Activated CD8-positive, alpha-beta memory T cell treated with anti-CD3 and anti-CD28 coated beads for 36 hours (primary cell): ENCODE results near the gene HCRT. TPM values are rescaled to one million over a fixed set of nuclear protein-coding genes. Genes with fewer than 3 reads are reported as not detected.
"Not testable (repeated sequence)": the region's sequence is repeated elsewhere in the genome, so short reads cannot be mapped to it uniquely, and the experiment has no call there.

Experiments used
- CTCF ChIA-PET: fragments of 350-600 bp; sonication (Branson Sonifier 250); formaldehyde crosslinking; loops from one replicate; lab custom pipeline; 2021; ENCODE audit warnings: antibody characterized with exemption; lab: Charles Lee
- POLR2A ChIA-PET: fragments of 350-600 bp; sonication (Branson Sonifier 250); formaldehyde crosslinking; loops from one replicate; lab custom pipeline; 2021; ENCODE audit warnings: antibody characterized with exemption; lab: Charles Lee
- total RNA-seq, 2 experiments: library from RNA; stranded (reverse); gene quantifications; one replicate each; pipeline ENCODE4 v1.2.3, GENCODE V29; 2021

HCRT gene, protein sequence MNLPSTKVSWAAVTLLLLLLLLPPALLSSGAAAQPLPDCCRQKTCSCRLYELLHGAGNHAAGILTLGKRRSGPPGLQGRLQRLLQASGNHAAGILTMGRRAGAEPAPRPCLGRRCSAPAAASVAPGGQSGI
- total RNA-seq, result not detected

DNA sequence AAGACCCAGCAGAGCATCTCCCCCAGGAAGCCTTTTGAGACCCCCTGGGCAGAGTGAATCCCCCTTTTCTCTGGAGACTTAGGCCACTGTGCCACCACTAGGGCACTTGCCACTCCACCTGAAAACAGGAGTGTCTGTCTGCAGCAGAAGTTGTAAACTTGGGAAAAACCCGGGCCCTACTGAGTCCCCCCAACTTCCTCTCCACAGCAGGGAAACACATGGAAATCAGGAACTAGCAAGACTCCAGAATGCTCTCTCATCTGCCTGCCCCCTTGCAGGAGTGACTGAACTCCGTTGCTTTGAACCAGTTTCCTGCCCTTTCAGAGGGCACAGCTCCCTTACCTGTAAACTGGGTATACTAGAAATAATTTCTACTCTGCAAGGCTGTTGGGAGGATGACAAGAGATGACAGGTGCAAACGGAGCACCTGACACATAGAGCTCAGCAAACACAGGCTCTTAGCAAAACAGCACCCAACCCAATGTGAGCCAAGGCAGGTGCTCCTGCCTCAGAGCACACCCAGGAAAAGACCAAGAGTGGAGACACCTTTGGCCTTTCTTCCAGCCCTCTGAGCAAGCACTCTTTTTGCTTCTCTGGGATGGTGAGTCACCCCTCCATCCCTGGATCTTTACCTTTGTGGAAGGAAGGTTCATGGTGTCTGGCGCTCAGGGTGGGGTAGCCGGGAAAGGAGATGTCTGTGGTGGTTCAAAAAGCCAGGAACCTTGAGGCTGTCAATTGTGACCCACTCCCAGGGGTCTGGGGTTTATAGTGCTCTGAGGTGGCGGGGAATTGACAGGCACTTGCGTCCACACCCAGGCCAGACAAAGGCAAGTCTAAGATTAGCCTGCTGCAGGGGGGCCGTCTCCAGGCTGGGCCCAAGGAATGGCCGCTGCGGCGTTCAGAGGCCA is at the start of gene HCRT:
Gene HCRT, minus strand, starts transcription at position 740 of the 908 bp plus-strand sequence. Its CDS starts 87 bp downstream, at position 653.
- POLR2A ChIA-PET, result interaction anchor here (0.6 to 1.1 kb wide), 3 partner anchors 9 to 91 kb away, joined by 3 to 6 read pairs (median 3); no protein-coding TSS in a partner anchor
- CTCF ChIA-PET, result interaction anchor here (0.5 to 1.8 kb wide), 9 partner anchors 9 to 221 kb away, joined by 3 to 7 read pairs (median 3); partner anchors contain the start of genes GHDC and NKIRAS2

DNA sequence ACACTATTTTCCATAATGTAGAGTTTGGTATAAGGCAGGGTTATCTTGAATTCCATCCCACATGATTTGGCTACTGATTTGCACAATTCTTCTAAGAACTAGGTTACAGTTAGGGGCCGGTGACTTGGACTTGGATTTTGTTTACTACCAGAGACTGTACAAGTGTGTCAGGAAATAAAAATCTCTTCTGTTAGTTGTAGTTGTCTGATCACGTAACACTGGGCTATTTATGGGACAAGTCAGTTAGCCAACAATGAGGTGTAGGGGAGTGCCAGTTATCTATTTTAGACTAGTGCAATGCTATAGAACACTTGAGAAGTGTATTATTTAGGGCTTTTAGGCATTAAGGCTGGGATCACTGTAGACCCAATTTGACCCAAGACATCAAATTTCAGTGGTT is 48.7 kb upstream of the HCRT start:
- ChIA-PET CTCF (no interaction called here), POLR2A (no interaction called here)

DNA sequence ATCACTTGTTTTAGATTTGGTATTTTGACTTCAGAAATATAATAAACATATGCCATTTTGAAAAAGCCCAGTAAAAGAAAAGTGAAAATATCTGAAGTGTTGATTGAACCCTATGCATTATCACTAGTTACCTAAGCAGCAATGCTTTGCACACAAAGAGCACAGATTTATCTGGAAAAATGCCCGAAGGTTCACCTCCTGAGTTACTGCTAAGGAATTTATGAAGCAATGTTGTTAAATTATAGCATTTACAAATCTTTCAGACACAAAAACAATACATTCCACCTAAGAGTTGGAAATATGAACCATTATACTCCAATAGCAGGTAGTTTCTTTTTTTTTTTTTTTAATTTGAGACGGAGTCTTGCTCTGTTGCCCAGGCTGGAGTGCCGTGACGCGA is 47.9 kb upstream of the HCRT start:
- POLR2A ChIA-PET, result no interaction called here
- CTCF ChIA-PET, result interaction anchor here (0.8 kb wide), 1 partner anchor 52 kb away, joined by 4 read pairs; the partner anchor contains the start of gene KCNH4

DNA sequence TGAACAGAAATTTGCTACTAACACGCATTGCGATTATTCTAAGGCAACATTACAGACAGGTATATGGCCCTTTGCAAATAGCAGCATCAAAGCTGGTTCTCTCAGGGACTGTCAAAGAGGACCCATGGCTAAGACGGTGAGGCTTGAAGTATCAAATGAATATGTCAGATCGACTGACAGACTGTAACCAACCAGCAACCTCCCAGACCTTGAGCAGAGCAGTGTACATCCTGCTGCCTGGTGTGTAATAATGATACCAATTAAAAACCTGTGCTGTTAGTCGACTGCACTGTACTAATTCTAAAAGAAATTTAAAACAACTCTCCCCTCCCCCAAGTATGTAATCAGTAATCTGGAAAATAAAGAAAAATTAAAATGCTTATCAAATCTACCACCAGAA is 45.0 kb upstream of the HCRT start:
- ChIA-PET CTCF (interaction anchor here (0.7 kb wide), 1 partner anchor 203 kb away, joined by 3 read pairs; no protein-coding TSS in a partner anchor), POLR2A (no interaction called here)

GRCh38 chr17:42227849-42228700 is 42.8 kb upstream of the HCRT start:
- POLR2A ChIA-PET, result interaction anchor here (0.5 kb wide), 1 partner anchor 10 kb away, joined by 5 read pairs; no protein-coding TSS in a partner anchor

DNA sequence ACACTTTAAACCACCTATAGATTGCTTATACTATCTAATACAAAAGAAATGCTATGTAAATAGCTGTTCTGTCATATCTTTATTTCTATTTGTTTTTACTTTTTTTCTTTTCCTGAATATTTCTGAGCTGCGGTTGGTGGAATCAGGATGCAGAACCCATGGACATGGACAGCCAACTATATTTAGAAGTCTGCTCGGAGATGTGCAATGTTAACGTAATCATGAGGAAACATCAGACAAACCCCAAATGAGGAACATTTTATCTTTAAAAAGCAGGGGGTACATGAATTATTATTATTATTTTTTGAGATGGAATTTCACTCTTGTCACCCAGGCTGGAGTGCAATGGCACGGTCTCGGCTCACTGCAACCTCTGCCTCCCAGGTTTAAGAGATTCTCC is 40.4 kb upstream of the HCRT start:
- ChIA-PET POLR2A (no interaction called here), CTCF (no interaction called here)

More at GRCh38 chr17:42227849-42228700, 42.8 kb upstream of the HCRT start:
- CTCF ChIA-PET, result interaction anchor here (1.1 kb wide), 1 partner anchor 11 kb away, joined by 4 read pairs; no protein-coding TSS in a partner anchor

DNA sequence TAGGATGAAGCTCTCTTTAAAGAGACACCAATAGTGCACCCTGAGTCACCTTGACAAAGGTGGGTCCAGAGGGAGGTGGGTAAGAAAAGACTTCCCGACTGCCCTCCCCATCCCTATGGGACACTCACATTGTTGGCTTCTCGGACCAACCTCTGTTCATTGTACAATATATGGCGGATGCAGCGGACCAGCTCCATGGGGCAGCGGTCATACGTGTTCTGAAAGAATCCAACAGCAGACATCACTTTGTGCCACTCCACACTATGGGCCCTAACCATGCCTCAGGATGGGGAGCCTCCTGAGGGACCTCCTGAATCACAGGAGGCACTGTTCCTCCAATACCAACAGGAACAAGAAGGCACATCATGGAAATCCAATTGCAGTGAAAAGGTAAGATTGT is 39.4 kb upstream of the HCRT start:
- POLR2A ChIA-PET, result no interaction called here
- CTCF ChIA-PET, result interaction anchor here (1.3 kb wide), 1 partner anchor 22 kb away, joined by 3 read pairs; no protein-coding TSS in a partner anchor

GRCh38 chr17:42221886-42222745 is 36.9 kb upstream of the HCRT start:
- POLR2A ChIA-PET, result interaction anchor here (0.6 to 1.5 kb wide), 3 partner anchors 26 to 154 kb away, joined by 4 to 8 read pairs (median 8); partner anchors contain the start of gene STAT5A
- CTCF ChIA-PET, result interaction anchor here (0.5 to 2.8 kb wide), 28 partner anchors 9 to 204 kb away, joined by 3 to 19 read pairs (median 4); partner anchors contain the start of genes GHDC, STAT5A and STAT5B

- CTCF ChIA-PET, POLR2A ChIA-PET: not testable (repeated sequence)
These were observed 34.0 kb upstream of the HCRT start for GRCh38 chr17:42219280-42219679.

DNA sequence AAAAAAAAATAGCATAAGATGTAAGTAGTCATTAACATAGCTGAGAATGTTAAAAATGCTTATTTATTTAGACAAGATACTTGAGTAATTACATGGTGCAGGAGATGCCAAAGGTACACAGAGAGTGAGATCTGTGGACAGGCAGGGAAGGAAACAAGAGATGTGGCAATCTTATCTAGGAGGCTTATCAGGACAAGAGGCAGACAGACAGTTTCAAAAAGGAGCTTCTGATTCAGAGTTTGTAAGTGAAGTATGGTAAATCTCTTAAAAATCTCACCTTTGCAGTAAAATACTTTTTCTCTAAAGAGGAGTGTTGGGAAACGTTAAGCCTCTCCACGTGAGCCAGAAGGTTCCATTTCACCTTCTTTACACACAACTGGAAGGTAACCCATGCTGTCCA is 28.9 kb upstream of the HCRT start:
- POLR2A ChIA-PET, result no interaction called here

DNA sequence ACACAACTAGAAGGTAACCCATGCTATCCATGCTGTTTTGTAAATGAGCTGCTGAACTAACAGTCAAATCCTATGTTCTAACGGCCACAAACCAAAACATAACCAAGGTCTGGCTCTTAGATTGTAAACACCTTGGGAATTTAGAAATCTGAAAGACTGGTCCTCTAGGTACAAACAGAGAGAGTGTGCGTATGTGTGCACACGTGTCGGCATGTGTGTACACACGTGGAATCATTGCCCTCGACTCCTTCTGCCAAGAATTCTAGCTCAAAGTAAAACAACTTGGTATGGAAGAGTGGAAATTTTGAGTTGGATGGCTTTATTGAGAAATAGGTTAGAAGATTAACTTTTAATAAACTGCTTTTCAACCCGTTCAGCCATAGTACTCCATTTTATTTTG is 27.1 kb upstream of the HCRT start:
- ChIA-PET CTCF (interaction anchor here (2.0 kb wide), 1 partner anchor 12 kb away, joined by 4 read pairs; no protein-coding TSS in a partner anchor), POLR2A (no interaction called here)

More for the DNA sequence above, 28.9 kb upstream of the HCRT start:
- CTCF ChIA-PET, result interaction anchor here (0.7 to 1.3 kb wide), 3 partner anchors 8 to 108 kb away, joined by 3 to 4 read pairs (median 3); no protein-coding TSS in a partner anchor

GRCh38 chr17:42211921-42212341 is 26.7 kb upstream of the HCRT start:
- CTCF ChIA-PET, result interaction anchor here (2.0 kb wide), 1 partner anchor 11 kb away, joined by 4 read pairs; no protein-coding TSS in a partner anchor
- POLR2A ChIA-PET, result not testable (repeated sequence)

DNA sequence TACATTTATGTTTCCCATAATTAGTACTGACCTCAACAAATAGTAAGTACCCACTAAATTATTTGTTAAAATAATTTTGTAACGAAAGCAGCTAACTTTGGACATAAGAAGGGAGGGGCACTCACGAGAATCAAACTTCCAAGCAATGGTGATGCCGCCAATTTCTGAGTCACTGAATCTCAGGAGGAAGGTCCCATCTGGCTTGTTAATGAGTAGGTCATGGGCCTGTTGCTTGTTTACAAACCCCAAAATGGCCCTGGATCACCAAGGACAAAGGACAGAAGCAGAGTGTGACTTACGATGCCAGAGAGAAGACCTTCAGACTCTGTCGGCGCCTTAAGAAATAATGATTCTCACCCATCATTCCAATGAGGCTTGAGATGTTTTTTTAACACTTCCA is 24.8 kb upstream of the HCRT start:
- CTCF ChIA-PET, result no interaction called here
- POLR2A ChIA-PET, result no interaction called here

DNA sequence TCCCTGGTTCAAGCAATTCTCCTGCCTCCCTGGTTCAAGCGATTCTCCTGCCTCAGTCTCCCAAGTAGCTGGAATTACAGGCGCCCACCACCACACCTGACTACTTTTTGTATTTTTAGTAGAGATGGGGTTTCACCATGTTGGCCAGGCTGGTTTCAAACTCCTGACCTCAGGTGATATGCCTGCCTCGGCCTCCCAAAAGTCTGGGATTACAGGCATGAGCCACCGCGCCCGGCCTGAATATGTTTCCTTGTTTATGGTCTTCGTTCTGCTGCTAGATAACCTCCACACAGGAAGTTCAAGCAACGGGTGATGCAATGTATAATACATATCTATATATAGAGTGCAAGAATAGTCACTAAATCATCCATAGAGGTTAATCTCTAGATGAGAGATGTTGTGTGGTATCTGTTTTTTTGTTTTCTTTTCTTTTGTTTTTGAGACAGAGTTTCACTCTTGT is 20.9 kb upstream of the HCRT start:
- CTCF ChIA-PET, result interaction anchor here (1.5 kb wide), 1 partner anchor 16 kb away, joined by 3 read pairs; no protein-coding TSS in a partner anchor
- POLR2A ChIA-PET, result not testable (repeated sequence)

GRCh38 chr17:42203354-42203753 is 18.1 kb upstream of the HCRT start:
- ChIA-PET POLR2A (interaction anchor here (0.7 kb wide), 1 partner anchor 99 kb away, joined by 4 read pairs; no protein-coding TSS in a partner anchor), CTCF (no interaction called here)

GRCh38 chr17:42202696-42203095 is 17.4 kb upstream of the HCRT start:
- ChIA-PET CTCF (no interaction called here), POLR2A (no interaction called here)

GRCh38 chr17:42202159-42202558 is 16.9 kb upstream of the HCRT start:
- POLR2A ChIA-PET, result no interaction called here
- CTCF ChIA-PET, result no interaction called here

DNA sequence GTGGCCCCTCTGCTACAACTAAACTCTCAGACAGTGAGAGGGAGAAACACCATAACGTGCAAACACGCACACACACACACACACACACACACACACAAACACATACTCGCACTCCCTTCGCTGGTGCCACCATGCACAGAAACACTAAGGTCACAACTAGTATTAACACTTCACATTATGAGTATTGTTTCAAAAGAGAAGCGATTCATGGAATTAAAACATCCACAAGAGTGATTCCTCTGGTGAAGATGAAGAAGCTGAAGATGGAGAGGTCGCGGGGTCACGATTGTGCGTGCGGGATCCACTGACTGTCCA is 16.2 kb upstream of the HCRT start:
- CTCF ChIA-PET, result interaction anchor here (1.7 kb wide), 1 partner anchor 10 kb away, joined by 4 read pairs; no protein-coding TSS in a partner anchor
- POLR2A ChIA-PET, result no interaction called here
